Measurements from ENCODE around the gene MAP3K5.

The MAP3K5 gene

GRCh38 chr6:136772685-136773472 lies 19.4 kb downstream of the MAP3K5 start:
- H3K4me3 ChIP-seq (ENCODE audit: low read depth, low read length): no peak overlapping the region
- TF ChIP-seq CTCF (IDR thresholded peaks at IDR 0.05; ENCODE audit: borderline replicate concordance, insufficient read depth, low read depth, low read length): no peak

- no peak for TF ChIP-seq CTCF (IDR thresholded peaks at IDR 0.05; ENCODE audit: borderline replicate concordance, insufficient read depth, low read depth, low read length)
- H3K4me3 ChIP-seq (ENCODE audit: low read depth, low read length): no peak overlapping the region
Measured at GRCh38 chr6:136771306-136771705, 21.0 kb downstream of the MAP3K5 start.

GRCh38 chr6:136769759-136770158 lies 22.5 kb downstream of the MAP3K5 start:
- no peak overlapping the region for H3K4me3 ChIP-seq (ENCODE audit: low read depth, low read length)
- TF ChIP-seq CTCF (IDR thresholded peaks at IDR 0.05; ENCODE audit: borderline replicate concordance, insufficient read depth, low read depth, low read length): no peak

- no peak overlapping the region for H3K4me3 ChIP-seq (ENCODE audit: low read depth, low read length)
- no peak for TF ChIP-seq CTCF (IDR thresholded peaks at IDR 0.05; ENCODE audit: borderline replicate concordance, insufficient read depth, low read depth, low read length)
Measured at GRCh38 chr6:136769124-136769523, 23.2 kb downstream of the MAP3K5 start.

GRCh38 chr6:136767570-136768309 lies 24.5 kb downstream of the MAP3K5 start:
- no peak for TF ChIP-seq CTCF (IDR thresholded peaks at IDR 0.05; ENCODE audit: borderline replicate concordance, insufficient read depth, low read depth, low read length)
- H3K4me3 ChIP-seq (ENCODE audit: low read depth, low read length): no peak overlapping the region

GRCh38 chr6:136767103-136767502 lies 25.2 kb downstream of the MAP3K5 start:
- TF ChIP-seq CTCF (IDR thresholded peaks at IDR 0.05; ENCODE audit: borderline replicate concordance, insufficient read depth, low read depth, low read length): no peak
- no peak overlapping the region for H3K4me3 ChIP-seq (ENCODE audit: low read depth, low read length)

GRCh38 chr6:136766274-136766673 lies 26.0 kb downstream of the MAP3K5 start:
- no peak for TF ChIP-seq CTCF (IDR thresholded peaks at IDR 0.05; ENCODE audit: borderline replicate concordance, insufficient read depth, low read depth, low read length)
- no peak overlapping the region for H3K4me3 ChIP-seq (ENCODE audit: low read depth, low read length)

All from GM12875 (cell line).